ENCODE measurements around the gene SERPINA4.

Gene SERPINA4

DNA sequence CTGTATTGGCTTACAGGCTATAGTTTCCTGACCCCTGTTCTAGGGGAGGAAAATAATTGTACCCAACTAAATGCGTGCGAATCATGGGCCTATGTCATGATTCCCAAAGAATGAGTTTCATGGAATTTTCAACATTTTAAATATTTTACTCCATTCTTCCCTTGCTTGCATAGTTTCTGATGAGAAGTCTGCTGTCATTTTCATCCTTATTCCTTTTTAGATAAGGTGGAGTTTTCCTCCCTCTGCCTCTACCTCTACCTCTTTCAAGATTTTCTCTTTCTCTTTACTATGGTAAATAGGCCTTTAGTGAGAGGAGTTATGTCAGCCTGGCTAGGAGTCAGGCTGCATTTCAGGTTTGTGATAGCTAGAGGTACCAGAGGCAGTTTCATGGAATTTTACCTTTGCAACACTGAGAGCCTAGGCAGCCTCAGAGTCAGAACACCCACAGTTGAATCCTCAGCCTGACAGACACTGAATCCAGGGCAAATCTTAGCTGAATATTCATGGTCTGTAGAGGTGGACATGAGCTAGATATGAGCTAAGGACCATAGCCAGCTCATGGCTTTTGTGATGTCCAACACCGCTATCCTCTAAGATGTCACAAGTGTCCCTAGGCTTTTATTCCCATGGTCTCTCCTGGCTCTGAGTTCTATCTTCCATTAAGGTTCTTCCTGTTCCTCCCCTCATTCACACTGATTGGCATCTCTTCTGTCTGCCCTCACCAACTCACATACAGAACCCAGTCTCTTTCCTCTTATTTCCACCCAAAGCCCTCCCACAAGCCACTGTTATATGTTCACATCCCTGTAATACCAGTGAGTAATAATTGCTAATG, 57.0 kb downstream of the SERPINA4 start:
- DNase-seq, result no peak

DNA sequence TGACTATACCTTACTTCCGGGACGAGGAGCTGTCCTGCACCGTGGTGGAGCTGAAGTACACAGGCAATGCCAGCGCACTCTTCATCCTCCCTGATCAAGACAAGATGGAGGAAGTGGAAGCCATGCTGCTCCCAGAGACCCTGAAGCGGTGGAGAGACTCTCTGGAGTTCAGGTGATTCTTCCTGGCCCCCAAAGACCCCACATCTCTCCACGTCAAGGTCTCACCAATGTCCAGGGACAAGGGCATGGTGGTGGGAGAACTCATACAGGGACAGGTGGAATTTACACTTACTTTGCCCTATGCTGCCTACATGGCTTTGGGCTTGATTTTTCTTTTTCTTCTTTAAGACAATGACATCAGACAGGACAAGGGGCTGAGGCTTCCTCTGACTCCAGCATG, 58.1 kb downstream of the SERPINA4 start:
- DNase-seq, result no peak
